Neural progenitor cell (in vitro differentiated cells): ENCODE data around the gene ATAD3B.

Experiments
- EZH2 ChIP-seq: fragments of 200-600 bp; sonication (generic); IDR thresholded peaks from 2 replicates; pipeline ENCODE4 v1.6.1; 2017; ENCODE audit warnings: antibody characterized with exemption, mild to moderate bottlenecking, moderate library complexity
- EZH2phosphoT487 ChIP-seq: fragments of 200-600 bp; sonication (generic); IDR thresholded peaks from 2 replicates; pipeline ENCODE4 v1.6.1; 2017; ENCODE audit warnings: antibody characterized with exemption
- TF ChIP-seq, protein P1 (sequence below): fragments of 200-600 bp; sonication (generic); IDR thresholded peaks from 2 replicates; pipeline ENCODE4 v1.5.1; 2017; ENCODE audit warnings: antibody characterized with exemption, mild to moderate bottlenecking

DNA sequence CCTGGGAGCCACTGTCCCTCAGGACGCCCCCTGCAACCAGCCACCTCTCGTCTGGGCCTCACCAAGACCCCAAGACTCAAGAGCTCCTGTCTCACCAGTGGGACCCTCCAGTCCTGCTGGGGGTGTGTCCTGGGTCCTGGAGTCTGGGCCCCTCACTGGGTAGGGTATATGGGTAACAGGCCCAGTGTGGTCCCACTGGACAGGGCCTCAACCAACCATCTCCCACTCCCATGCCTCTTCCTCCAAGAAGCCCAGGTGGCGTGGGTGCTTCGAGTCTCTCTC, 36.8 kb upstream of the ATAD3B start:
- TF ChIP-seq, protein P1, sequence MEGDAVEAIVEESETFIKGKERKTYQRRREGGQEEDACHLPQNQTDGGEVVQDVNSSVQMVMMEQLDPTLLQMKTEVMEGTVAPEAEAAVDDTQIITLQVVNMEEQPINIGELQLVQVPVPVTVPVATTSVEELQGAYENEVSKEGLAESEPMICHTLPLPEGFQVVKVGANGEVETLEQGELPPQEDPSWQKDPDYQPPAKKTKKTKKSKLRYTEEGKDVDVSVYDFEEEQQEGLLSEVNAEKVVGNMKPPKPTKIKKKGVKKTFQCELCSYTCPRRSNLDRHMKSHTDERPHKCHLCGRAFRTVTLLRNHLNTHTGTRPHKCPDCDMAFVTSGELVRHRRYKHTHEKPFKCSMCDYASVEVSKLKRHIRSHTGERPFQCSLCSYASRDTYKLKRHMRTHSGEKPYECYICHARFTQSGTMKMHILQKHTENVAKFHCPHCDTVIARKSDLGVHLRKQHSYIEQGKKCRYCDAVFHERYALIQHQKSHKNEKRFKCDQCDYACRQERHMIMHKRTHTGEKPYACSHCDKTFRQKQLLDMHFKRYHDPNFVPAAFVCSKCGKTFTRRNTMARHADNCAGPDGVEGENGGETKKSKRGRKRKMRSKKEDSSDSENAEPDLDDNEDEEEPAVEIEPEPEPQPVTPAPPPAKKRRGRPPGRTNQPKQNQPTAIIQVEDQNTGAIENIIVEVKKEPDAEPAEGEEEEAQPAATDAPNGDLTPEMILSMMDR: no peak
- no peak for TF ChIP-seq EZH2
- no peak for TF ChIP-seq EZH2phosphoT487
